Thyroid gland (tissue), 4 donors: ENCODE data around the gene CELF4.

Experiments
- CTCF ChIP-seq, 6 experiments: fragments of 200-600 bp in 3 of 6; fragments of 450-650 bp in 3 of 6; sonication (generic) in 3 of 6; IDR thresholded peaks; one replicate each; pipeline ENCODE4 v1.5.1; 2016 to 2019; ENCODE audit warnings: antibody characterized with exemption in 6 of 6, mild to moderate bottlenecking in 2 of 6, inconsistent platforms in 1 of 6, moderate library complexity in 1 of 6
- POLR2A ChIP-seq, 2 donors: fragments of 450-650 bp; IDR thresholded peaks; one replicate each; pipeline ENCODE4 v1.6.1; 2017; ENCODE audit warnings: antibody characterized with exemption in 2 of 2, mild to moderate bottlenecking in 2 of 2, moderate library complexity in 1 of 2

GRCh38 chr18:37428288-37428974 lies 137.2 kb downstream of the CELF4 start:
- no peak for TF ChIP-seq CTCF (IDR thresholded peaks at IDR 0.05)
- no peak for TF ChIP-seq POLR2A (IDR thresholded peaks at IDR 0.05)
